Vagina (tissue), 2 donors: Measurements from ENCODE around the gene INTS2. TPM values are rescaled to one million over a fixed set of nuclear protein-coding genes. Genes with fewer than 3 reads are reported as not detected.
"Not testable (repeated sequence)": the region's sequence is repeated elsewhere in the genome, so short reads cannot be mapped to it uniquely, and the experiment has no call there.

ENCODE experiments used
- DNase-seq, 2 donors: peaks; one replicate each; pipeline ENCODE4 v3.0.0-alpha.2; 2017; ENCODE audit errors: extremely low spot score in 2 of 2
- H3K27ac ChIP-seq: fragments of 200-600 bp; sonication (generic); one replicate; pipeline ENCODE4 v1.5.1; 2019
- H3K27me3 ChIP-seq: fragments of 200-600 bp; sonication (generic); one replicate; pipeline ENCODE4 v1.5.1; 2019
- H3K36me3 ChIP-seq, 2 donors: fragments of 200-600 bp; sonication (generic); one replicate each; pipeline ENCODE4 v1.5.1; 2017 to 2019
- H3K4me1 ChIP-seq: fragments of 200-600 bp; sonication (generic); one replicate; pipeline ENCODE4 v1.5.1; 2019
- H3K4me3 ChIP-seq, 2 donors: fragments of 200-600 bp; sonication (generic); 1 replicate in 1 of 2; 2 replicates in 1 of 2; pipeline ENCODE4 v1.5.1; 2016 to 2019
- H3K9me3 ChIP-seq: fragments of 200-600 bp; sonication (generic); one replicate; pipeline ENCODE4 v1.5.1; 2019
- CTCF ChIP-seq, 3 experiments: fragments of 450-650 bp in 2 of 3; fragments of 200-600 bp in 1 of 3; sonication (generic) in 1 of 3; IDR thresholded peaks; one replicate each; pipeline ENCODE4 v1.5.1; 2017 to 2019; ENCODE audit warnings: antibody characterized with exemption in 3 of 3, mild to moderate bottlenecking in 2 of 3, moderate library complexity in 2 of 3
- POLR2A ChIP-seq, 2 donors: fragments of 450-650 bp; IDR thresholded peaks; one replicate each; pipeline ENCODE4 v1.6.1; 2017; ENCODE audit warnings: antibody characterized with exemption in 2 of 2, mild to moderate bottlenecking in 2 of 2, moderate library complexity in 2 of 2
- POLR2AphosphoS5 ChIP-seq, 2 donors: sonication (generic); formaldehyde crosslinking; IDR thresholded peaks; one replicate each; pipeline ENCODE4 v1.9.0; 2017; ENCODE audit warnings: antibody characterized with exemption in 2 of 2, mild to moderate bottlenecking in 2 of 2, low read depth in 1 of 2; ENCODE audit not compliant: insufficient read depth in 1 of 2
- intact Hi-C: fragments of 100-400 bp; cut with DNase I; formaldehyde crosslinking; loops from one replicate; pipeline ENCODE4 v1.15.1; 2023
- total RNA-seq: library from RNA; depleted of rRNA; stranded (reverse); fragments of >200 nt; gene quantifications from one replicate; pipeline ENCODE4 v1.2.3, GENCODE V29; 2016

Gene INTS2
- total RNA-seq, 1 donor from 2014 or later, result 12.8 TPM

DNA sequence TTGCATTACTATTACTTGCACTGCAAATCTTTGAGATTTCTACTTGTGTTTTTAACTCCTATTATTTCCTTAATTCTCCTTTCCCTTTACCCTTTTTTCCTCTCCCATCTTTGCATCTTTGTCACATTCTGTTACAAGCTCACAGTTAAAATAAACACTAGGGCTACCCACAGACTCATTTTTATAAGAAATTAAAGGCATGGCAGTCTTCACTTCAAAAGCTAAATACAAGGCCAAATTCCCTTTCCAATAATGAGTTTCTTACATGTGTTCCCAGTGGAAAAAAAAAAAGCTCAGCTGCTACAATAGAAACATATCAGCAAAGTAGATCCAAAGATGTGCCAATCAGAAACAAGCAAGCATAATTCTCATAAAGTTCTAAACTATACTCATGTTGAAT lies 60.7 kb downstream of the INTS2 start:
- H3K27me3 ChIP-seq, result no peaks in the 10 kb centered on the region
- peaks cover 0 to 35% of the 10 kb centered on the region in 2 donors for H3K36me3 ChIP-seq
- no peaks in the 10 kb centered on the region for H3K9me3 ChIP-seq
- no peak for DNase-seq
- intact Hi-C loops, result no loop called here
- H3K4me3 ChIP-seq, result no peak overlapping the region
- TF ChIP-seq CTCF (IDR thresholded peaks at IDR 0.05) (no peak), POLR2A (IDR thresholded peaks at IDR 0.05) (no peak), POLR2AphosphoS5 (IDR thresholded peaks at IDR 0.05; ENCODE audit: insufficient read depth in 1 of 2, low read depth in 1 of 2) (no peak)
- H3K4me1 ChIP-seq, result no peaks in the 10 kb centered on the region
- no peak overlapping the region for H3K27ac ChIP-seq

GRCh38 chr17:61863801-61864126 lies 64.0 kb downstream of the INTS2 start:
- Histone ChIP-seq H3K4me1 (no peaks in the 10 kb centered on the region), H3K27ac (peak overlapping the region; percentile 75), H3K36me3 (peaks cover 0 to 12% of the 10 kb centered on the region in 2 donors), H3K4me3 (peak overlapping the region; percentile 60 to 68), H3K9me3 (no peaks in the 10 kb centered on the region), H3K27me3 (no peaks in the 10 kb centered on the region)
- intact Hi-C loops, result no loop called here
- DNase-seq, result no peak
- TF ChIP-seq POLR2AphosphoS5 (IDR thresholded peaks at IDR 0.05; ENCODE audit: insufficient read depth in 1 of 2, low read depth in 1 of 2), result peak in 1 of 2 donors; percentile 0
- TF ChIP-seq POLR2A (IDR thresholded peaks at IDR 0.05), result no peak

GRCh38 chr17:61862975-61863800 lies 64.6 kb downstream of the INTS2 start, which contains the start of gene BRIP1:
Gene BRIP1, minus strand, starts transcription at chr17:61863528. Its CDS starts 1,989 bp downstream, at chr17:61861539.
- TF ChIP-seq POLR2AphosphoS5 (IDR thresholded peaks at IDR 0.05; ENCODE audit: insufficient read depth in 1 of 2, low read depth in 1 of 2) (peak; percentile 33 to 70), POLR2A (IDR thresholded peaks at IDR 0.05) (no peak)
- H3K36me3 ChIP-seq, result peaks cover 0 to 10% of the 10 kb centered on the region in 2 donors
- no peaks in the 10 kb centered on the region for H3K9me3 ChIP-seq
- peak within 1 kb of the TSS; percentile 60 to 68 for H3K4me3 ChIP-seq
- DNase-seq, result peak in 1 of 2 donors; percentile 90
- intact Hi-C loops, result no loop called here
- H3K4me1 ChIP-seq, result no peaks in the 10 kb centered on the region
- H3K27me3 ChIP-seq, result no peaks in the 10 kb centered on the region
- H3K27ac ChIP-seq, result peak within 1 kb of the TSS; percentile 75

GRCh38 chr17:61862105-61862574 lies 65.6 kb downstream of the INTS2 start:
- Histone ChIP-seq H3K4me3 (no peak overlapping the region), H3K27ac (no peak overlapping the region), H3K36me3 (no peaks in the 10 kb centered on the region), H3K27me3 (no peaks in the 10 kb centered on the region), H3K4me1 (no peaks in the 10 kb centered on the region), H3K9me3 (no peaks in the 10 kb centered on the region)
- TF ChIP-seq CTCF (IDR thresholded peaks at IDR 0.05), result no peak
- TF ChIP-seq POLR2A (IDR thresholded peaks at IDR 0.05), result no peak
- TF ChIP-seq POLR2AphosphoS5 (IDR thresholded peaks at IDR 0.05; ENCODE audit: insufficient read depth in 1 of 2, low read depth in 1 of 2), result no peak
- intact Hi-C loops, result no loop called here
- DNase-seq, result no peak

DNA sequence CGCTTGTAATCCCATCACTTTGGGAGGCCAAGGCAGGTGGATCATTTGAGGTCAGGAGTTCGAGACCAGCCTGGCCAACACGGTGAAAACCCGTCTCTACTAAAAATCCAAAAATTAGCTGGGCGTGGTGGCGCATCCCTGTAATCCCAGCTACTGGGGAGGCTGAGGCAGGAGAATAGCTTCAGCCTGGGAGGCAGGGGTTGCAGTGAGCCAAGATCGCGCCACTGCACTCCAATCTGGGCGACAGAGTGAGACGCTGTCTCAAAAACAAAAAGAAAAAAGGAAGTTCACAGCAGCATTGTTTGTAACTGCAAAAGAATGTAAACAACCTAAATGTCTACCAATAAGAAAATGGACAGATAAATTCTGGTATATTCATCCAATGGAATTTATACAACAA lies 67.4 kb downstream of the INTS2 start:
- intact Hi-C loops, H3K4me3 ChIP-seq, H3K27me3 ChIP-seq, H3K9me3 ChIP-seq, DNase-seq, H3K27ac ChIP-seq, H3K36me3 ChIP-seq, H3K4me1 ChIP-seq: not testable (repeated sequence)

DNA sequence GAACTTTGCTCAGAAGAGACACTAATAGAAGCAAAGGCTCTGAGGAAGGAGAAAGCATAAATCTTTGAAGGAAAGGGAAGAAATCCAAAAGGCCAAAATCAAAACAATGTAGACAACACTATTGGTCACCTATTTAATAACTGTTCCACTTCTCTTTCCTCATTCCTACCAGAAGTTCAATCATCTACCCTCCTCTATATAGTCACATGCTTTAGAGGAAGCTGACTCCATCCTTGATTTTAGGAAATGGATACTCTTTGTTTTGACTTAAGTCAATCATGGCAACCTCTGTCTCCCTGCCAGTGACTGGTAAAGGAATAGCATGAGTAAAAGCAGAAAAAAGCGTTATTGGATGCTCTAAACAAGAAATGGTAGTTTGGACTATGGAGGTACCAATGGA lies 71.7 kb downstream of the INTS2 start:
- Histone ChIP-seq H3K4me1 (no peaks in the 10 kb centered on the region), H3K36me3 (no peaks in the 10 kb centered on the region), H3K9me3 (no peaks in the 10 kb centered on the region), H3K27ac (no peak overlapping the region), H3K27me3 (no peaks in the 10 kb centered on the region), H3K4me3 (no peak overlapping the region)
- intact Hi-C loops, result no loop called here
- TF ChIP-seq CTCF (IDR thresholded peaks at IDR 0.05), result no peak
- TF ChIP-seq POLR2A (IDR thresholded peaks at IDR 0.05), result no peak
- no peak for TF ChIP-seq POLR2AphosphoS5 (IDR thresholded peaks at IDR 0.05; ENCODE audit: insufficient read depth in 1 of 2, low read depth in 1 of 2)
- no peak for DNase-seq
